Liver (tissue), 9 donors: ENCODE results near the gene SDK2. TPM values are rescaled to one million over a fixed set of nuclear protein-coding genes. Genes with fewer than 3 reads are reported as not detected.

ENCODE experiments used
- DNase-seq: peaks from one replicate; pipeline ENCODE4 v3.0.0-alpha.2; 2017; ENCODE audit warnings: low spot score
- H3K27ac ChIP-seq, 2 donors: one replicate each; pipeline ENCODE4 v1.7.0; 2013; ENCODE audit warnings: inconsistent platforms in 2 of 2, low read length in 2 of 2, control low read depth in 1 of 2, low read depth in 1 of 2, mild to moderate bottlenecking in 1 of 2
- H3K27me3 ChIP-seq, 4 donors: one replicate each; pipeline versions ENCODE4 v1.6.1 to v1.7.0; 2013; ENCODE audit warnings: low read length in 3 of 4, inconsistent platforms in 1 of 4, mild to moderate bottlenecking in 1 of 4, moderate library complexity in 1 of 4; ENCODE audit not compliant: control insufficient read depth in 4 of 4, insufficient read depth in 4 of 4
- H3K36me3 ChIP-seq, 4 donors: one replicate each; pipeline versions ENCODE4 v1.6.1 to v1.7.0; 2013; ENCODE audit warnings: low read length in 3 of 4, mild to moderate bottlenecking in 3 of 4, low read depth in 1 of 4, moderate library complexity in 1 of 4; ENCODE audit not compliant: control insufficient read depth in 4 of 4, insufficient read depth in 3 of 4
- H3K4me1 ChIP-seq, 4 donors: one replicate each; pipeline versions ENCODE4 v1.6.1 to v1.7.0; 2013; ENCODE audit warnings: low read length in 3 of 4, mild to moderate bottlenecking in 3 of 4, moderate library complexity in 1 of 4; ENCODE audit not compliant: control insufficient read depth in 4 of 4, insufficient read depth in 4 of 4
- H3K4me3 ChIP-seq, 3 donors: one replicate each; pipeline versions ENCODE4 v1.6.1 to v1.7.0; 2013; ENCODE audit warnings: low read length in 3 of 3, control low read depth in 1 of 3, low read depth in 1 of 3, mild to moderate bottlenecking in 1 of 3
- H3K9ac ChIP-seq, 2 donors: one replicate each; pipeline ENCODE4 v1.7.0; 2013; ENCODE audit warnings: low read length in 2 of 2, mild to moderate bottlenecking in 2 of 2, moderate library complexity in 2 of 2, control low read depth in 1 of 2, low read depth in 1 of 2
- H3K9me3 ChIP-seq, 4 donors: one replicate each; pipeline versions ENCODE4 v1.6.1 to v1.7.0; 2013; ENCODE audit warnings: low read length in 3 of 4; ENCODE audit not compliant: control insufficient read depth in 4 of 4
- FOXA1 ChIP-seq: IDR thresholded peaks from 2 replicates; pipeline ENCODE4 v1.6.1; 2016; ENCODE audit warnings: antibody characterized with exemption
- FOXA2 ChIP-seq: IDR thresholded peaks from 2 replicates; pipeline ENCODE4 v1.6.1; 2016; ENCODE audit warnings: antibody characterized with exemption
- GABPA ChIP-seq, 2 donors: IDR thresholded peaks in 1 of 2; conservative IDR thresholded peaks in 1 of 2; 2 replicates each; pipeline ENCODE4 v1.6.1; 2016; ENCODE audit warnings: antibody characterized with exemption in 2 of 2, mild to moderate bottlenecking in 1 of 2, moderate library complexity in 1 of 2
- HNF4G ChIP-seq: IDR thresholded peaks from 2 replicates; pipeline ENCODE4 v1.6.1; 2016; ENCODE audit warnings: antibody characterized with exemption
- JUND ChIP-seq, 2 donors: IDR thresholded peaks; 2 replicates each; pipeline ENCODE4 v1.6.1; 2016; ENCODE audit warnings: antibody characterized with exemption in 2 of 2
- NR2F2 ChIP-seq: IDR thresholded peaks from 2 replicates; pipeline ENCODE4 v1.6.1; 2016; ENCODE audit warnings: antibody characterized with exemption
- REST ChIP-seq: IDR thresholded peaks from 2 replicates; pipeline ENCODE4 v1.6.1; 2016; ENCODE audit warnings: antibody characterized with exemption, mild to moderate bottlenecking
- SP1 ChIP-seq: IDR thresholded peaks from 2 replicates; pipeline ENCODE4 v1.6.1; 2018; ENCODE audit warnings: antibody characterized with exemption, mild to moderate bottlenecking
- TAF1 ChIP-seq: conservative IDR thresholded peaks from 2 replicates; pipeline ENCODE4 v1.6.1; 2016; ENCODE audit warnings: antibody characterized with exemption, mild to moderate bottlenecking
- YY1 ChIP-seq: IDR thresholded peaks from 2 replicates; pipeline ENCODE4 v1.6.1; 2016; ENCODE audit warnings: antibody characterized with exemption, mild to moderate bottlenecking
- WGBS: extraction: QIAGEN DNeasy Blood & Tissue Kit; methylation state at CpG from one replicate; pipeline ENCODE4 v1.1.7; 2013; 5-methylcytosine and 5-hydroxymethylcytosine counted together
- polyA plus RNA-seq, 2 donors: library from polyadenylated mRNA; stranded (reverse) in 1 of 2; unstranded in 1 of 2; fragments of 200-250 nt in 1 of 2; fragments of >200 nt in 1 of 2; fragmentation: Nextera tagmentation in 1 of 2; extraction: Ambion mirVana in 1 of 2; gene quantifications; one replicate each; pipeline versions ENCODE4 v1.2.1 to v1.2.3, GENCODE V29; 2013 to 2015
- total RNA-seq, 2 donors: library from RNA; depleted of rRNA; stranded (reverse); fragments of >200 nt; gene quantifications; one replicate each; pipeline ENCODE4 v1.2.3, GENCODE V29; 2014
- TF ChIP-seq, protein P1 (sequence below): fragments of 150-350 bp; IDR thresholded peaks from 2 replicates; pipeline ENCODE4 v1.5.1; 2017; ENCODE audit warnings: improper control_type of control experiment, low read depth, low read length; ENCODE audit not compliant: missing input control
- TF ChIP-seq, protein P2 (sequence below): IDR thresholded peaks from 2 replicates; pipeline ENCODE4 v1.6.1; 2016; ENCODE audit warnings: antibody characterized with exemption
- TF ChIP-seq, protein P3 (sequence below): IDR thresholded peaks from 2 replicates; pipeline ENCODE4 v1.6.1; 2016; ENCODE audit warnings: antibody characterized with exemption
- TF ChIP-seq, protein P4 (sequence below): IDR thresholded peaks from 2 replicates; pipeline ENCODE4 v1.6.1; 2016; ENCODE audit warnings: antibody characterized with exemption
- donor health status: healthy.
- donor health status: healthy.
- donor health status: healthy.
- donor health status: healthy.
- donor health status: healthy.

The SDK2 gene
- total and polyA plus RNA-seq, 4 donors, result 0.05 to 0.42 (median 0.10) TPM

DNA sequence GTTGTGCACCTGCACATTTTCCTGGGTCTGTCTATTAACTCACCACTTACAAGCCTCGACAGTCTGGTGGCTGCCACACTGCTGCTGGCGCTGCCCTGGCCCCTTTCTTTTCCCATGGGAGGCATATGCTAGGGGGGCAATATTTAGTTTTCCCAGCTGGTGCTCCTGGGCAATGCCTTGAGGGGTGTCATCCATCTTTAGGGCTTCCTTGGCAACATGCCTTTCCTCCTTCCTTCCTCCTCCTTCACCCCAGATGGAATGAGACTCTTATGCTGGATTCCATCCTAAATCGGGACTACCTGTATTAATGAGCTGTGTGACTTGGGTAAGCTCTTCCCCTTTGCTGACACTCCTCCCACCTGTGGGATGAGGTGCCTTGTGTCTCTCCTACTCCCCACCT lies 267.6 kb downstream of the SDK2 start:
- no peak for DNase-seq
- Histone ChIP-seq H3K9me3 (no peaks in the 10 kb centered on the region), H3K36me3 (no peaks in the 10 kb centered on the region), H3K4me3 (no peak overlapping the region), H3K9ac (no peak overlapping the region), H3K27ac (no peak overlapping the region), H3K27me3 (no peaks in the 10 kb centered on the region), H3K4me1 (no peaks in the 10 kb centered on the region)
- TF ChIP-seq NR2F2, result no peak
- no peak for TF ChIP-seq FOXA2
- no peak for TF ChIP-seq JUND (IDR thresholded peaks at IDR 0.05)
- no peak for TF ChIP-seq FOXA1
- TF ChIP-seq YY1, result no peak
- no peak for TF ChIP-seq GABPA (IDR thresholded peaks at IDR 0.05 in 1 of 2, conservative IDR thresholded peaks at IDR 0.05 in 1 of 2)
- TF ChIP-seq TAF1, result no peak
- TF ChIP-seq SP1, result no peak
- TF ChIP-seq, protein P1, sequence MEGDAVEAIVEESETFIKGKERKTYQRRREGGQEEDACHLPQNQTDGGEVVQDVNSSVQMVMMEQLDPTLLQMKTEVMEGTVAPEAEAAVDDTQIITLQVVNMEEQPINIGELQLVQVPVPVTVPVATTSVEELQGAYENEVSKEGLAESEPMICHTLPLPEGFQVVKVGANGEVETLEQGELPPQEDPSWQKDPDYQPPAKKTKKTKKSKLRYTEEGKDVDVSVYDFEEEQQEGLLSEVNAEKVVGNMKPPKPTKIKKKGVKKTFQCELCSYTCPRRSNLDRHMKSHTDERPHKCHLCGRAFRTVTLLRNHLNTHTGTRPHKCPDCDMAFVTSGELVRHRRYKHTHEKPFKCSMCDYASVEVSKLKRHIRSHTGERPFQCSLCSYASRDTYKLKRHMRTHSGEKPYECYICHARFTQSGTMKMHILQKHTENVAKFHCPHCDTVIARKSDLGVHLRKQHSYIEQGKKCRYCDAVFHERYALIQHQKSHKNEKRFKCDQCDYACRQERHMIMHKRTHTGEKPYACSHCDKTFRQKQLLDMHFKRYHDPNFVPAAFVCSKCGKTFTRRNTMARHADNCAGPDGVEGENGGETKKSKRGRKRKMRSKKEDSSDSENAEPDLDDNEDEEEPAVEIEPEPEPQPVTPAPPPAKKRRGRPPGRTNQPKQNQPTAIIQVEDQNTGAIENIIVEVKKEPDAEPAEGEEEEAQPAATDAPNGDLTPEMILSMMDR, result no peak
- TF ChIP-seq, protein P2, sequence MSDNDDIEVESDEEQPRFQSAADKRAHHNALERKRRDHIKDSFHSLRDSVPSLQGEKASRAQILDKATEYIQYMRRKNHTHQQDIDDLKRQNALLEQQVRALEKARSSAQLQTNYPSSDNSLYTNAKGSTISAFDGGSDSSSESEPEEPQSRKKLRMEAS, result no peak
- no peak for TF ChIP-seq HNF4G
- WGBS, result 96% methylated on average over 3 of the region's 3 CpGs

GRCh38 chr17:73376152-73376551 lies 268.1 kb downstream of the SDK2 start:
- no peaks in the 10 kb centered on the region for H3K9me3 ChIP-seq
- no peak for TF ChIP-seq SP1
- TF ChIP-seq, protein P1, result no peak
- no peak for DNase-seq
- 86% methylated on average over 11 of the region's 11 CpGs for WGBS
- H3K27me3 ChIP-seq, result peaks cover 0 to 2% (median 0%) of the 10 kb centered on the region in 4 donors
- no peaks in the 10 kb centered on the region for H3K4me1 ChIP-seq
- no peak overlapping the region for H3K4me3 ChIP-seq
- H3K36me3 ChIP-seq, result no peaks in the 10 kb centered on the region
- H3K27ac ChIP-seq, result no peak overlapping the region
- H3K9ac ChIP-seq, result no peak overlapping the region

- 74% methylated on average over 9 of the region's 9 CpGs for WGBS
- Histone ChIP-seq H3K27ac (no peak overlapping the region), H3K4me1 (no peaks in the 10 kb centered on the region), H3K9me3 (no peaks in the 10 kb centered on the region), H3K9ac (no peak overlapping the region), H3K27me3 (peaks cover 0 to 2% (median 0%) of the 10 kb centered on the region in 4 donors), H3K36me3 (no peaks in the 10 kb centered on the region), H3K4me3 (no peak overlapping the region)
- TF ChIP-seq YY1, result no peak
- TF ChIP-seq FOXA1, result no peak
- TF ChIP-seq, protein P3, sequence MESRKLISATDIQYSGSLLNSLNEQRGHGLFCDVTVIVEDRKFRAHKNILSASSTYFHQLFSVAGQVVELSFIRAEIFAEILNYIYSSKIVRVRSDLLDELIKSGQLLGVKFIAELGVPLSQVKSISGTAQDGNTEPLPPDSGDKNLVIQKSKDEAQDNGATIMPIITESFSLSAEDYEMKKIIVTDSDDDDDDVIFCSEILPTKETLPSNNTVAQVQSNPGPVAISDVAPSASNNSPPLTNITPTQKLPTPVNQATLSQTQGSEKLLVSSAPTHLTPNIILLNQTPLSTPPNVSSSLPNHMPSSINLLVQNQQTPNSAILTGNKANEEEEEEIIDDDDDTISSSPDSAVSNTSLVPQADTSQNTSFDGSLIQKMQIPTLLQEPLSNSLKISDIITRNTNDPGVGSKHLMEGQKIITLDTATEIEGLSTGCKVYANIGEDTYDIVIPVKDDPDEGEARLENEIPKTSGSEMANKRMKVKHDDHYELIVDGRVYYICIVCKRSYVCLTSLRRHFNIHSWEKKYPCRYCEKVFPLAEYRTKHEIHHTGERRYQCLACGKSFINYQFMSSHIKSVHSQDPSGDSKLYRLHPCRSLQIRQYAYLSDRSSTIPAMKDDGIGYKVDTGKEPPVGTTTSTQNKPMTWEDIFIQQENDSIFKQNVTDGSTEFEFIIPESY, result no peak
- no peak for TF ChIP-seq TAF1
- TF ChIP-seq, protein P1, result no peak
- TF ChIP-seq, protein P4, sequence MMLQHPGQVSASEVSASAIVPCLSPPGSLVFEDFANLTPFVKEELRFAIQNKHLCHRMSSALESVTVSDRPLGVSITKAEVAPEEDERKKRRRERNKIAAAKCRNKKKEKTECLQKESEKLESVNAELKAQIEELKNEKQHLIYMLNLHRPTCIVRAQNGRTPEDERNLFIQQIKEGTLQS, result no peak
- no peak for TF ChIP-seq JUND (IDR thresholded peaks at IDR 0.05)
- TF ChIP-seq REST, result no peak
- no peak for TF ChIP-seq SP1
- TF ChIP-seq, protein P2, result no peak
- no peak for DNase-seq
Measured at GRCh38 chr17:73371836-73372235, 272.4 kb downstream of the SDK2 start.
